ENCODE data around the gene CAB39. TPM values are rescaled to one million over a fixed set of nuclear protein-coding genes. Genes with fewer than 3 reads are reported as not detected.

The CAB39 gene
- polyA plus RNA-seq, 3 donors, result 33.1 to 53.8 (median 38.3) TPM

GRCh38 chr2:230865766-230866755, 153.4 kb downstream of the CAB39 start:
- no peak for DNase-seq
- Histone ChIP-seq H4K20me1 (ENCODE audit: insufficient read depth, low read length) (no peaks in the 10 kb centered on the region), H3K79me2 (ENCODE audit: insufficient read depth, low read length) (no peaks in the 10 kb centered on the region), H3K27ac (ENCODE audit: low read depth in 1 of 2, low read length in 2 of 2) (no peak overlapping the region), H3K4me3 (replicated peaks in 1 of 3; ENCODE audit: low read depth in 2 of 3, low read length in 3 of 3) (peak overlapping the region in 2 of 3 experiments; percentile 40 to 78), H3K4me2 (replicated peaks; ENCODE audit: extremely low read depth, low read length, poor library complexity, severe bottlenecking) (peak overlapping the region; percentile 89), H3K9ac (ENCODE audit: insufficient read depth, low read length, poor library complexity, severe bottlenecking) (no peak overlapping the region), H3K36me3 (replicated peaks in 1 of 2; ENCODE audit: control insufficient read depth in 1 of 2, insufficient read depth in 2 of 2, low read length in 2 of 2) (no peaks in the 10 kb centered on the region), H3K9me3 (replicated peaks in 1 of 2; ENCODE audit: control insufficient read depth in 1 of 2, insufficient read depth in 1 of 2, low read length in 2 of 2) (no peaks in the 10 kb centered on the region), H2AFZ (ENCODE audit: insufficient read depth, low read depth, low read length, poor library complexity, severe bottlenecking) (peak overlapping the region; percentile 61), H3K4me1 (ENCODE audit: control insufficient read depth in 1 of 2, insufficient read depth in 2 of 2, low read length in 2 of 2) (peaks cover 44 to 51% of the 10 kb centered on the region in 2 donors), H3K27me3 (ENCODE audit: control insufficient read depth in 2 of 2, insufficient read depth in 2 of 2, low read length in 2 of 2) (peaks cover 3 to 30% of the 10 kb centered on the region in 2 donors)
- peak overlapping the region; percentile 79 to 99 for H3K4me3 Mint-ChIP-seq
- H3K27ac Mint-ChIP-seq, result peak overlapping the region in 2 of 7 donors; percentile 13 to 31
- intact Hi-C loops (cut with micrococcal nuclease), result no loop called here
- peaks cover 0 to 11% (median 0%) of the 10 kb centered on the region in 7 donors for H3K9me3 Mint-ChIP-seq
- H3K4me1 Mint-ChIP-seq, result peaks cover 56% of the 10 kb centered on the region
- WGBS (ENCODE audit: insufficient coverage), result 6% methylated on average over 21 of the region's 35 CpGs
- H3K36me3 Mint-ChIP-seq, result peaks cover 3 to 4% of the 10 kb centered on the region in 2 donors
- peaks cover 44 to 62% (median 49%) of the 10 kb centered on the region in 3 donors for H3K27me3 Mint-ChIP-seq (ENCODE audit: low read depth in 3 of 3)
- TF ChIP-seq, protein P1, sequence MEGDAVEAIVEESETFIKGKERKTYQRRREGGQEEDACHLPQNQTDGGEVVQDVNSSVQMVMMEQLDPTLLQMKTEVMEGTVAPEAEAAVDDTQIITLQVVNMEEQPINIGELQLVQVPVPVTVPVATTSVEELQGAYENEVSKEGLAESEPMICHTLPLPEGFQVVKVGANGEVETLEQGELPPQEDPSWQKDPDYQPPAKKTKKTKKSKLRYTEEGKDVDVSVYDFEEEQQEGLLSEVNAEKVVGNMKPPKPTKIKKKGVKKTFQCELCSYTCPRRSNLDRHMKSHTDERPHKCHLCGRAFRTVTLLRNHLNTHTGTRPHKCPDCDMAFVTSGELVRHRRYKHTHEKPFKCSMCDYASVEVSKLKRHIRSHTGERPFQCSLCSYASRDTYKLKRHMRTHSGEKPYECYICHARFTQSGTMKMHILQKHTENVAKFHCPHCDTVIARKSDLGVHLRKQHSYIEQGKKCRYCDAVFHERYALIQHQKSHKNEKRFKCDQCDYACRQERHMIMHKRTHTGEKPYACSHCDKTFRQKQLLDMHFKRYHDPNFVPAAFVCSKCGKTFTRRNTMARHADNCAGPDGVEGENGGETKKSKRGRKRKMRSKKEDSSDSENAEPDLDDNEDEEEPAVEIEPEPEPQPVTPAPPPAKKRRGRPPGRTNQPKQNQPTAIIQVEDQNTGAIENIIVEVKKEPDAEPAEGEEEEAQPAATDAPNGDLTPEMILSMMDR (IDR thresholded peaks at IDR 0.05), result no peak

DNA sequence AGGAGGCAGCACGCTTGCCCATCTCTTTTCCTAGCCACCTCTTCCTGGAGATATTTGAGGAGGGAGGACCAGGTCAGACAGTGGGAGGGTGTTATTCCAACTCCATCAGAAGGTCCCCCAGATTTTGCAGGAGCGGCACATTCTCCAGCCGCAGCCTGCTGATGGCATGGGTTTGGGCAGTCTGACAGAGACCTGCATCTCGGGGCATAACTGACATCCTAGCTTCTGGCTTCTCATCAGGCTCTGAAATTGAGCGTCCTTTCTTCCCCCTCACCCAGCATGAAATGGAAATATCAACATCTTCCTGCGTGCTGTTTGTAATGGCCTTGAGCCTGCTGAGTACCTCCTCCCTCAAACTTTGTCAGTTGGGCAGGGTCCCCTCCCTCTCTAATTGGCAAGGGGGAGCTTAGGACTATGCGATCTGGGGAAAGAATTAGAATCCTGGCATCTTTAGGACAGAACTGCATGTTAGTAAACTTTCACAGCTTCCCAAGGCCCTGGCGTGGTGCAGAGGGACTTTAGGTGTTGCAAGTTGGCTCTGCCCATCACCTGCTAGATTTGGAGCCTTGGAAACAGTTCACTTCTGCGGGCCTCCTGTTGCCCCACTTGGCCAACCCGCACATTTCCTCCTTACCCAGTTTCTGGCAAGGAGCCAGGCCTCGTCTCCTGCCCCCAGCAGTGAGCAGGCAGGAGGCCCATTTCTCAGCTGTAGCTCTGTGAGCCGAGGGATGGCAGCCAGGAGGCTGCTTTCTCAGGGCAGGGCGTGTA, 154.3 kb downstream of the CAB39 start:
- H3K36me3 Mint-ChIP-seq, result peaks cover 3 to 4% of the 10 kb centered on the region in 2 donors
- Histone ChIP-seq H3K27ac (ENCODE audit: low read depth in 1 of 2, low read length in 2 of 2) (no peak overlapping the region), H2AFZ (ENCODE audit: insufficient read depth, low read depth, low read length, poor library complexity, severe bottlenecking) (no peak overlapping the region), H3K36me3 (replicated peaks in 1 of 2; ENCODE audit: control insufficient read depth in 1 of 2, insufficient read depth in 2 of 2, low read length in 2 of 2) (no peaks in the 10 kb centered on the region), H3K79me2 (ENCODE audit: insufficient read depth, low read length) (no peaks in the 10 kb centered on the region), H3K4me3 (replicated peaks in 1 of 3; ENCODE audit: low read depth in 2 of 3, low read length in 3 of 3) (no peak overlapping the region), H3K9ac (ENCODE audit: insufficient read depth, low read length, poor library complexity, severe bottlenecking) (no peak overlapping the region), H3K4me2 (replicated peaks; ENCODE audit: extremely low read depth, low read length, poor library complexity, severe bottlenecking) (no peak overlapping the region), H3K9me3 (replicated peaks in 1 of 2; ENCODE audit: control insufficient read depth in 1 of 2, insufficient read depth in 1 of 2, low read length in 2 of 2) (no peaks in the 10 kb centered on the region), H3K4me1 (ENCODE audit: control insufficient read depth in 1 of 2, insufficient read depth in 2 of 2, low read length in 2 of 2) (peaks cover 45 to 55% of the 10 kb centered on the region in 2 donors), H3K27me3 (ENCODE audit: control insufficient read depth in 2 of 2, insufficient read depth in 2 of 2, low read length in 2 of 2) (peaks cover 3 to 30% of the 10 kb centered on the region in 2 donors), H4K20me1 (ENCODE audit: insufficient read depth, low read length) (no peaks in the 10 kb centered on the region)
- TF ChIP-seq, protein P1 (IDR thresholded peaks at IDR 0.05), result no peak
- H3K27ac Mint-ChIP-seq, result peak overlapping the region in 1 of 7 donors; percentile 57
- H3K4me1 Mint-ChIP-seq, result peaks cover 58% of the 10 kb centered on the region
- H3K9me3 Mint-ChIP-seq, result peaks cover 0 to 11% (median 0%) of the 10 kb centered on the region in 7 donors
- 9% methylated on average over 9 of the region's 13 CpGs for WGBS (ENCODE audit: insufficient coverage)
- H3K4me3 Mint-ChIP-seq, result peak overlapping the region; percentile 9 to 46
- DNase-seq, result peak in 2 of 3 donors; percentile 26 to 59
- peaks cover 40 to 54% (median 43%) of the 10 kb centered on the region in 3 donors for H3K27me3 Mint-ChIP-seq (ENCODE audit: low read depth in 3 of 3)
- intact Hi-C loops (cut with micrococcal nuclease), result no loop called here
